Activated CD8-positive, alpha-beta memory T cell treated with anti-CD3 and anti-CD28 coated beads, Interleukin-2, amount 50 U/mL, for 1 hour (primary cell): Measurements from ENCODE around the gene B4GALT6.

Source experiments
- DNase-seq: peaks from one replicate; pipeline ENCODE4 v3.0.0-alpha.2; 2020; ENCODE audit errors: extremely low read depth

Gene B4GALT6

DNA sequence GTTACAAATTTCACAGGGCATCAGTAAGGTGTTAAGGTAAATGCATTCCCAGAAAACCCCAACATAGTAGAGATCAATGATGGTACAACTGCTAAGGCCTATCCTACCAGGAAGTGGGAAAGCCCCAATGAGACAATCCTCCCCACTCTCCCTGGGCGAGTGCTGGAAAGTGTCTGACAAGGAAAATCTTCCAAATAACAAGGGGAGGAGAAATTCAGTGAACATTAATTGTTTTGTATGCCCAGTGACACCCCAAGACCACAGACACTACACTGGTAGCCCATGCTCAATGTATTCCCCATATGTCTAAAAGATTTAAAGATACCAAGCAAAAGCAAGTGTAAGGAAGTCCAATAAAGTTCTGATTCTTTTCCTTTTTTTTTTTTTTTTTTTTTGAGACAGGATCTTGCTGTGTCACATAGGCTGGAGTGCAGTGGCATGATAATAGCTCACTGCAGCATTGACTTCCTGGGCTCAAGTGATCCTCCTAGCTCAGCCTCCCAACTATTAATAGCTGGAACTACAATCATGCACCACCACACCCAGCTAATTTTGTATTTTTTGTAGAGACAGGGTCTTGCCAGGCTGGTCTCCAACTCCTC, 24.7 kb downstream of the B4GALT6 start:
- no peak for DNase-seq

DNA sequence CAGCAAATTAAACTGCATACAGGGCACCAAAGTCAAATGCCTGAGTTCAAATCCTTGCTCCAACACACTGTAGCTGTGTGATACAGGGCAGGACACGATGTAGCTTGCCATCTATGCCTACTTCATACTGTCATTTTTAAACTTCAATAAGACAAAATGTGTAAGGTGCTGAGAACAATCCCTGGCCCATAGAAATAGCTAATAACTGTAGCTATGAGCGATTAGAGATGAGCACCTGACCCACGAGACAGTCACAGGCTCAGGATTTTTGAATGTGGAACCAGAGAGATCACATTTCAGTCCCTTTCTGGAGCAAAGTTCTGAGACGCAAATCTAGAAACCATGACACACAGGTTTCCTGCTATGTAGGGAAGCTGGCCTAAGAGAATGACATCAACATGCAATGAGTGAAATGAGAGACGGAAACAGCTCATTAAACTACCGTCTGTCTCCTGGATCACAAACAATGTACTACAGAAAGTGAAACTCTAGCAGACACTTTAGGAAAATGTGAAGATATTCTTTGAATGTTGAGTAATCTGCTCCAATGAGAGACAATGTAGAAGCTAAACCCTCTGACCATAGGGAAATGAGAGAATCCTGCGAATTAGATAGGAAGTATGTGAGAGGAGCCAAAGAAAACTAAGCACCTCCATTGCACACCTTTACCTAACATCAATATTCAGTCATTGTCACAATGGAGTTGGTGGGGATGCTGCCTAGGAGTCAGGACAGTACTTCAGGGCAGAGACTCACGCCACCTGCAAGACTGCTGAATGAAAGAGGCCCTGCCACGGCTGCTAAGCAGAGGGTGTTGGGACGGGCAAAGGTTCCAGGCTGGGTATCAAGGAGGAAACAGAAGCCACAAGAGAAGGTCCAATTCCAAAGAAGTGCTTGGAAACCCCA, 25.5 kb downstream of the B4GALT6 start:
- no peak for DNase-seq

DNA sequence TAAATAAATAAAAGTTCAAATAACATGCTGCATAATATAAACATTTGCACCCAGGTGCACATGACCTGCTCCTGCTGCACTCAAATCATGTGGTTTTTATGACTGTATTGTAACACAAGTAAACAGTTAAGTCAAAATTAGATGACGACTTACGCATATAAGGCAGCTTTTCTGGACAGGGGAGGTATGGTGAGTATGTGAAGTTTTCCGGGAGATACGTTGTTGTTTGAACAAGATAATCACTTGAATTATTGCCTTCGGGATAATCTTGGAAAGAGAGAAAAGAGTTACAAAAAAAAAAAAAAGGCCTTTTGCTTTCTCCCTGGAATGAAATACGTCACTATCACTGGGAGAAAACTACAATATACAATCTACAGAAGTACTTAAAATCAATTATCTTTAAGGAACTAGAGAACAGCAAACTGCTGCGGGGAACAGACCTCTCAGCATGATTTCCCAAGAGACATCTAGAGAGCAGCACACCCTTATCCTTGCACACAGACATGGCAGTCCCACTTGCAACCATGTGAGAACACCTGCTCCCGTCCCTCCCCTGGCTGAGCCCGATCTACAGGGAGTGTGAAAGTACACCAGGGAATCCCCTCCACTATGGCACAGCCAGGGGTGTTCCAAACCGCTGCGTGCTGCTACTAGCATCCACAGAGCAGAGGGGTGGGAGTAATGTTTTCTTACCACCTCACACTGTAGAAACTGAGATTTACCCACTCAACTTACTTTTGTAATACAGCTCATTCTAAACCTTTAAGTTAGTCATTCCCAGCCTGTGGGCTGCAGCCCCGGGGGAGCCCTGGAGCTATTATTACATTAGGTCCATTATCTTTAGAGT, 26.3 kb downstream of the B4GALT6 start:
- no peak for DNase-seq

DNA sequence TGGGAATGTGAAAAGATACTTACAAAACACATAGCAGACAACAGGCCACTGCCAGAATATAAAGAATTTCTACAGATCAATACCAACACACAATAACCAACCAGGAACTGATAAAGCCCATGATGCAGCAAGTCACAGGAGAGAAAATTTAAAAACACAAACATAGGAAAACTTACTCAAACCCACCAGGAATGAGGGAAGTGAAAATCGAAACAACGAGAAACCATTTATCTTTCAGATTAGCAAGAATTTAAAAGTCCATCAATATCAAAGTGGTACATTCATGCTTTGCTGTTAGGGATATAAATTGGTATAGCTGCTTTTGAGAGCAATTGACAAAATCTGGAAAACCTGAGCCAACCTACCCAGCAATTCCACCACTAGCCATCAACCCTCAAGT, 27.6 kb downstream of the B4GALT6 start:
- no peak for DNase-seq

DNA sequence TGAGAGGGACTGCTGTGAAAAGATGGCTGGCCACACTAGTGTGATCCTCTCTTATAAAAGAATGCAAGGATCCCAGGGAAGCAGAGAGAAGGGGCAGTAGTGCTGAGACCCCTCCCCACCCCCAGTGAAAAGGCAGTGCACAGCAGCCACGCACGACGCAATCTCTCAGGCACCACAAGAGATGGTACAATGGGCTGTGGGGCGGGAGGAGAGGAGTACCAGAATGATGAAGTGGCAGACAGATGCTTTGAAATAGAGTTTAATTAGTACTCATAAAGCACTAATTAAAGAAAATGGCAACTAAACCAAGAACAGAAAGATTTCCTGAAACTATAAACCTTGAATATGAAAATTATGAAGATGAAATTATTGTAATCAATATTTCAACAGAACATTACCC, 29.0 kb downstream of the B4GALT6 start:
- no peak for DNase-seq

DNA sequence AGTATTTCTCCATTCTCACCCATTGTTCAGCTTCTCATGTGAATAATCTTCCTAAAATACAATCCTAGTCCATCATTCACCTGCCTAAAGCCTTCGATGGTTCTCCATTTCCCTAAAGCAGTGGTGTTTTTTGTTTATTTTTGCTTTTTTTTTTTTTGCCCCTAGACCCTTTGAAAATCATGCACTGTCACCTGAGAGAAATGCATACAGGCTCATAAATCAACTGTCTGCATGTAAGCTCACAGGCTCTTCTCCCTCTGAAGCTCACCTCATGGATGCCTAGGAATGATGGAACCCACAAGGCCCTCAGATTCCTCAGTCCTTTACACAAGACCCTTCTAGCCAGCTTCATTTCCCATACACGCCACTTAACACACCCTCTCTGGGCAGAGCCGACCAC, 31.5 kb downstream of the B4GALT6 start:
- DNase-seq, result no peak

DNA sequence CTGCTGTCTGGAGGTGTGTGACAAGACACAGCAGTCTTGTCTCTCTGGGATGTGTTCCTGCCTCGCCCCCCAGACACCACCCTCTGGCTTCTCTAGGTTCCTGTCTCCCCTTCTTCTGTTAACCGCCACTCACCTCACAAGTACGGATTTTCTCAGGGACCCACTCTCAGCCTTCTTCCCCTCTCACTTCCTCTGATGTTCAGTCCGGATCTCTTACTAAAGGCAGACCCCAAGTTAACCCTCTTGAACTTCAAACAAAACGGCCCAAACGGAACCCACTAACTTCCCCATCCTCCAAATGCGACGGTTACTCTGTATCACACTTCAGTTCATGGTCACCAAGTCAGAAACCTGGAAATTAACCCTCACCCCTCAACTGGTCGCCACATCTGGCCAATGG, 32.0 kb downstream of the B4GALT6 start:
- DNase-seq, result no peak

DNA sequence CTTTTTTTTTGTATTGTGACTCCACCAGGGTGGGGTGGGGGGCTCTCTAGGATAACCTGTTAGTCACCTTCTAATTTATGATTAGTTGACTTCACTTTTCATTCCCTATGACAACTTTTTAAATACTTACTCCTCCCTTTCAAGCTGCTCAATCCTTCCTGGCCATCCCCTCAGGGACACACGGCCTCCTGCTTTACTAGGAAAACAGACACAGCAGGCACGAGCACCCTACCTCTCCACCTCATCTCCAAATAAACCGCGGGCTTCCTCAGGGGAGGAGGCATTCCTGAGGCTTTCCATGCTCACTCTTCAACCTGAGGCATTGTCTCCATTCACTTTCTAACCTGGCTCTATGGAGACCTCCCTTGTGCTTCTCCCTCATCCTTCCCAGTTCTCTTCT, 33.0 kb downstream of the B4GALT6 start:
- no peak for DNase-seq

DNA sequence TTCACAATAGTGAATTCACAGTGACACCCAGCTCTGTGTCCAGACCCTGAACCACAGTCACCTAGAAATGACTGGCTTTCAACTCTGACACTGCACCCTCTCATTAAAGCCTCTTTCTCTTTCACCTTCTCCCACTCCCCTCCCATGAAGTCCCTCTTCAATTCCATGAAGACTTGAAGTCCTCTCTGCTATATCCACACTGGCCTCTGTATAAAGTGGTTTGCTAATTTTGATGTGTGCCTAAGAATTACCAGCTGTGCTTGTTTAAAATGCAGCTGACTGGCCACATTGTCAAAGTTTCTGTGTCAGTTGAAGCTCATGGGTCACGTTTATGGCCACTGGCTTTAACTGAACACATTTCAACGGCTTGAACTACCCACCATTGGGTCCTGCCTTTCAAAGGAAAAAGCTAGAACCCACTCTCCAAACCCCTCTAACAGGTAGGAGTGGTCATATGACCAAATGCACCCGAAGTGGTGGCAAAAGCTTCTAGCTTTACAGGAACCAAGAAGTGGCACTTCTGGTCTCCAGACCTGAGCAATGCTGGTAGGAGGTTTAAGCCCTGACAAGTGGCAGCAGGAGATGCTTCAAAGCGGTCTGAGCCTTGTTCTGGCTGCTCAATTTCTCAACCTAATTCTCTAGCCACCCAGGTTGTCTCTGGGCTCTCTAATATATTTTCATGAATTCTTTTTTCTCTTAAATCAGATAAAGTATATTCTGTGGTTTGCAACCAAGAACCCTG, 34.2 kb downstream of the B4GALT6 start:
- DNase-seq, result no peak

DNA sequence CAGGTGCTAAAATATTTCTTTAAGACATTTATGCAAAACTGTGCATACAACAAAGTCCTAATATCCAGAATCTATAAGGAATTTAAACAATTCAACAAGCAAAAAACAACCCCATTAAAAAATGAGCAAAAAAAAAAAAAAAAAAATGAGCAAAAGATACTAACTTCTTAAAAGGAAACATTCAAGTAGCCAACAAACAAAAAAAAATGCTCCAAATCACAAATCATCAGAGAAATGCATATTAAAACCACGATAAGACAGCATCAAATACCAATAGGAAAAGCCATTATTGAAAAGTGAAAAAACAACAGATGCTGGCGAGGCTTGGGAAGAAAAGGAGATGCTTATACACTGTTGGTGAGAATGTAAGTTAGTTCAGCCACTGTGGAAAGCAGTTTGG, 34.9 kb downstream of the B4GALT6 start:
- DNase-seq, result no peak

DNA sequence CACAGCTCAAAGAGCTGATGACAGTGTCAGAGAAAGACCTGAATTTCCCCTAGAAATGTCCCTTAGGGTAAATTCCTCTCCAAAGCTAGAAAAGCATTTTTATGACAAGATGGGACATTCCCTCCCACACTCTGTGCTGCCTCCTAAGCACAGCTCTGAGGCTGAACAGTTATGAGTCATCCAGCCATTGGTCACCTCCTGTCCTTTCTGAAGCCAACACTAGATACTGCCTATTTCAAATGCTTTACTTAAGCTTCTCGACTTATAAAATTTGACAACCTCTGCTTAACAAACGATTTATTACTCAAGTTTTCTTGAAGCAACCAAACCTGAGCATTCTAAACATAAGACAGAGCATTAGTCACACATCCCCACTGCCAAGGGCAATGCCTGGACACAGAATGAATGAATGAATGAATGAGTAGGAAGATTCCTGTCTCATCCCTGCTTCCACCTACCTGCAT, 35.4 kb downstream of the B4GALT6 start:
- DNase-seq, result no peak

DNA sequence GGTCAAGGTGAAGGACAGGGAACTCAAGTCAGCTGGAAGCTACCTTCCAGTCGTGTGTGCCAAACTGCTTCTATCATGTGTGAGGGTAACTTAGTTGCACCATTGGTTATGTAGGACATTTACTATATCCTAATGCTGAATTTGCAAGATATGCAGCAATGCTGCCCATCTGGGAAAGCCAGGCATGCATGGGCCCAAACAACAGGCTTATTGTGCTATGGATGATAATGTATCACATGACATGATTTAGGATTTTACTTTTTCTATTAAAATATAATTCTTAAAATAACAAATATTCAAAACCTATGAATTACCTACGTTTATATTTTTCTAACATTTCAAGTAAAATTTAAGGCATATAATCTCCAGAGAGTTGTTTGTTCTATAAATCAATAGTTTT, 35.9 kb downstream of the B4GALT6 start:
- DNase-seq, result no peak

DNA sequence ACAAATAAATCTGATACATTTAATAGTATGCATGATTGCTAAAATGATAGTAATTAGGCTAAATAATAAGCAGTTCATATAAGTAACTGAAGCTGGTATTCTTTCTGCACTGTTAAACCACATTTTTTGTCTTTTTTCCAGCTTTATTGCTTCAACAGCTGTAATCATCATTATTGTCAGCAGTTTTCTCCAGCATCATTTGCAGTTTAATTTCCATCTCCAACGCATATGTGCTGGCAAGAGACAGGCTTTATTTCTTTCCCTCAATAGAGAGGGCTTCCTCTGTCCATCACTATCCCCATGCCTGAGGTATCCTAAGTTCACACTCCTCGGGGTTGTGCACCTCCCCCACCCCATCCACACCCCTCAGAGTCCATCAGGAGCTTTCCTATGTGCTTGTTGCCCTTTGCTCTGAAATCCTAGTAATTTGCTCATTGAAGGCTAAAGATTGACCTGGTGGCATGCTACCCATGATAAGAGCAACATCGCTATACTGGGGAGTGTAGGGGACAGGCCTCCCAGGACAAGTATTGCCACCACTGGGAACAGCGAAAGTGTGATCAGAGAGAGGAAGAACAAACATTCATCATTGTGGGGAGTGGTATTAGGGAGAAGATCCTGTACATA, 37.1 kb downstream of the B4GALT6 start:
- DNase-seq, result no peak

DNA sequence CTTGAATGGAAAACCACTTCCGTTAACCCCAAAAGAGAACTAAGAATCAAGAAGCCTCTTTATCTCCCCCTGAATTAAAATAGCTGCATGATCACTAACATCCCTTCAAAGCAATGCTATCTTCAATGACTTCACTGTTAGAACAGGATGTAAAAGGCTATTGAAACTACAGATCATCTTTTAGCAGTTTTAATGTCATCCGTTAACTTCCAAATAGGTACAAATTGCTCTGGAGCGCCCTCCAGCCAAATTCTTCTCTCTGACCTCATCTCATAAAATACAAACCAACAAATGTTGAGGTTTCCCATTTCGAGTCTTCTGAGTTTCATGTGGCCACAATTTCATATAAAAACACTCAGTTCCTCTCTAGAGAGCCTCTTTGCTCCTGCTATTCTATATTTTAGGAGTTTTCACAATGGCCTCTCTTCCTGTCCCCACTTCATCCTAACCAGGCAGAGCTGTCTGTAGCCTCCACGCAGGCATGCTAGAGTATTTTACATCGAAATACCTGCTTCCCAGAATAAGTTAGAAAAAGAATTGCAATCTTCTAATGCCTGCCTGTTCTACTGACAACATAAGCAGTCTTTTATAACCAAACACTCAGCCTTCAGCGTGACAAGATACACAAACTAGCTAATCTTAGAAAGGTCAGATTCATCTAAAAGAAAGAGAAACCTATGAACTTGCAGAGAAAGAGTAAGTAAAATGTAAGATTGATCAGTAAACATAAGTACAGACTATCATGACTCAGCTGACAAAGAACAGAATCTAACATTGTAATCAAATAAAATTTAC, 37.9 kb downstream of the B4GALT6 start:
- DNase-seq, result no peak

DNA sequence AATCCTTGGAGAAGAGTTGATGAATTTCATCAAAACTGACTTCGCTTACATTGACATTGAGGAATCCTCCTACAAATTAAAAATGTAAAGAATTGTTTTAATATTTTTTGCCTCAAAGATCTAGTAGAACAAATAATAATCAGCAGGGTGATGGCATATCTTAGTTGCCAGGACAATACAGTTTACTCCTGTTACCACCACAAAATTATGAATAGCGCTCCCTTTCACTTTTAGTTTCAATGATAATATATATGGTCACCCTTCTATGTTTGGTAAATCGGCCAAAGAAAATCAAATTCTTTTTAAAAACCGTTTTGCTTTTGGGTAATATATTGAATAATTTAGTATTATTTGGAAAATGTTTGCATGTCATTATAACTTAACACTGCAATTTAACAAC, 39.0 kb downstream of the B4GALT6 start:
- DNase-seq, result no peak

DNA sequence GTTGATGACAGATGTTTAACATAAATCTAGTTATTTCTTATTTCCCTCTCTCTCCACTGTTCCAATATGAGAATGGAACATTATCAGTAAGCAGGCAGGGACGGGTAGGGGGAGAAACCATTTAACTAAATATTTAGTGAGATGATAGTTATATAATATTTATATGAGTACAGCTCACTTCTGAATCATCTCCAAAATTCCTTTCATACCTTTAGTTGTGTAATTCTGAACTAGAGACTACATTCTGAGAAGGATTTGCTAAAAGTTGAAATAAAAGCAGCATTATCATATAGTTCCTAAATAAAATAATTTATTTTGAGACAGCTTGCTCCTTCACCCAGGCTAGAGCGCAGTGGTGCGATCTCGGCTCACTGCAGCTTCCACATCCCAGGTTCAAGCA, 41.4 kb downstream of the B4GALT6 start:
- DNase-seq, result no peak

DNA sequence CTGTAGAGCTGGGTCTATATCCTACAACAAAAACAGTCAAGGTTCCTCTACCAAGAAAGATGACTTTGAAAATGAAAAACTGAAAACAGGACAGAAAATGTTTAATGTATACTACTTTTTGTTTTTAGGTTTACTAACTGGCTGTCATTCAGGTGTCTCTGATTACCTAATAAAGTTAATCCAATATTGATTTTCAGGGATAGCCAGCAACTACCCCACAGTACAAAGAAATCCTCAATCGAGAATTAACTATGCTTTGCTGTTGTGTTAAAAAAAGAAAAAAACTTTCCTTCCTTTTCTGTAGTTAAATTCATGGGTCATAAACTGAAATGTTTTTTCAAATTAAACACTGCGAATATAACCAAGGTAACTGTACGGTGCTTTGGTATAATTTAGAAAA, 46.9 kb downstream of the B4GALT6 start:
- no peak for DNase-seq

DNA sequence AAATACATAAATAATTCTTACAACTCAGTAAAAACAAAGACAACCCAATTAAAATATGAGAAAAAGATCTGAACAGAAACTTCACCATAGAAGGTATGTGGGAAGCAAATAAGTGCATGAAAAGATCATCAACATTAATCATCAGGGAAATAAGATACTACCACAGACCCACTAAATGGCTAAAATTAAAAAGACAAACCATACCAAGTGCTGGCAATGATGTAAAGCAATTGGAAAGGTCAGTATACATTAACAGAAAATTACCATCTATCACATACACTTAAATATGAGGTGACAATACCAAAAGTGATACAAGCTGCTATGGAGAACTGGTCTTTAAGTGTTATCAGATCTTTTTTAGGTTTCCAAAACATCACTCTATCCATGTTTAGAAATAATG, 48.0 kb downstream of the B4GALT6 start:
- no peak for DNase-seq

DNA sequence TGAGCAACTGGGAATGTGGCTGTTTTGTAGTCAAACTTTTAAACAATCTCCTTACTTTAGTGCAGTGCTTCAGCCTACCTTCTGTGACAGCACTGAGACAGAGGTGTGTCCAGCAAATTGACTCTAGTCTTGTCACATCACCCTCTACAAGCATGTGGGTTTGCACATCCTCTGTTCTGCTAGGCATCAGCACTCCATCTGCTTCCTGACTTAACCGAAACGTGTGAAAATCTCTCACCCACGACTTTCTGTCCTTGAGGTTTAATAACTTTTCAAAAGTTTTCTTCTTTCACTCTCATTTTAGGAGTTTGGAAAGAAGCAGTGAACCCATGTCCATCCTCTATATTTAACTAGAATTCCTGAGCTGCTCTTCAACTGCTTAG, 50.1 kb downstream of the B4GALT6 start:
- DNase-seq, result no peak
